Nucleus accumbens (tissue), 56 donors: ENCODE measurements around the gene ADAMTSL2.

Experiments
- DNase-seq, 56 donors: peaks; one replicate each; lab custom pipeline; 2025; lab: John Stamatoyannopoulos, UW

The ADAMTSL2 gene

GRCh38 chr9:133570691-133571080 is 36.2 kb downstream of the ADAMTSL2 start:
- DNase-seq = no peak

GRCh38 chr9:133571391-133571890 is 36.9 kb downstream of the ADAMTSL2 start:
- no peak for DNase-seq

- DNase-seq = no peak
Measured at GRCh38 chr9:133571896-133572595, 37.5 kb downstream of the ADAMTSL2 start.

GRCh38 chr9:133572821-133573361 is 38.4 kb downstream of the ADAMTSL2 start:
- peak in 54 of 56 donors; percentile 41 to 89 (median 76) for DNase-seq

GRCh38 chr9:133573791-133574515 is 39.4 kb downstream of the ADAMTSL2 start:
- DNase-seq = no peak

DNA sequence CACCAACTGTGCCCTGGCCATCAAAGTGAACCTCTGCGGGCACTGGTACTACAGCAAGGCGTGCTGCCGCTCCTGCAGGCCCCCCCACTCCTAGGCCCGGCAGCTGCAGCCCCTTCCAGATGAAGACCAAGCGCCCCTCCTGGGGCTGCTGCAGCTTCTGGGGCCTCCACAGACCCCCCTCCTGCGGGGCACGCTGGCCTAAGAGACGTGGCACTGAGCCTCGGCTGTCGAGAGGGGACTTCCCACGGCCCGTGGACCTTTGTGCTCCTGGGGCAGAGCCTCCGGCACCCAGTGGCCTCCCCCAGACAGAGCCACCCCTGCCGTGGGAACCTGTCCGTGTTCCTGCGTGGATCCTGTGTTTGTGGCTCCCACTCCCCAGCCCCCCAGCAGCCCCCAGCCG is 40.3 kb downstream of the ADAMTSL2 start:
- no peak for DNase-seq

DNA sequence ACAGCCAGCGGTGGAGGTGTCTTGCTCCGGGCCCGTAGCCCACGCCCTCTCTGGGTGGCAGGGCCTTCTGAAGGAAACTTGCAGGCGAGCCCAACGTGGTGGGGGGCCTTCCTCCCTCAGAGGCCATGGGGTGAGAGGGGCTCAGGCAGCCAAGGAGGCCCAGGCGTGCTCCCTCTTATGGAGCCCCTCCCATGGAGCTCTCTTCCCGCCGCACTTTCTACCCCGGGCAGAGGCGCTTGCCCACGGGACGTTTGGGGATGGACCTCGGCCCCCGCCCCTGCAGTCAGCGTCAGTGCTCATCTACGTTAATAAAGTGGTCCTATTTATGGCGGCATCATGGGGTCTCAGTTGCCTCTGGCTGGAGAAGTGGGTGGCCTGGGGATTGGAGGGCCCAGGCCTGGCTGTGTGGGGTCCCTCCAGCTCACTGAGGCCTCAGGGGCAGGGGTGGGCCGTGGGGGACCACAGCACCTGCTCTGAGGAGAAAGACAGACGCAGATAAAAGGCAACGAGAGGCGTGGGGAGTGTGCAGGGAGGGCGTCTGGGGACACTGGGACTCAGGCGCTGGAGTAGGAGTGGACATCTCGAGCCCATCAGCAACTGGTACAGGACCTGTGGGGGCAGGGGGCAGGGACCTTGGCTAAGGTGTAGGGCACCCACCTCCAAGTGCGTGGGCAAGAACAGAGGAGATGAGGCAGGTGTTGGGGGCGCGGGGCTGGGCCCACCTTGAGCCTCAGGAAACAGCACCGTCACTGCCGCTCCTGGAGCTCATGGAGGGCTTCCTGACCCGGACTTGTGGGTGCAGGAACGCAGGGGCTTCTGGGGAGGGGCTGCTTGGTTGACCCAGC is 40.9 kb downstream of the ADAMTSL2 start:
- no peak for DNase-seq

GRCh38 chr9:133576031-133576874 is 41.7 kb downstream of the ADAMTSL2 start:
- no peak for DNase-seq

DNA sequence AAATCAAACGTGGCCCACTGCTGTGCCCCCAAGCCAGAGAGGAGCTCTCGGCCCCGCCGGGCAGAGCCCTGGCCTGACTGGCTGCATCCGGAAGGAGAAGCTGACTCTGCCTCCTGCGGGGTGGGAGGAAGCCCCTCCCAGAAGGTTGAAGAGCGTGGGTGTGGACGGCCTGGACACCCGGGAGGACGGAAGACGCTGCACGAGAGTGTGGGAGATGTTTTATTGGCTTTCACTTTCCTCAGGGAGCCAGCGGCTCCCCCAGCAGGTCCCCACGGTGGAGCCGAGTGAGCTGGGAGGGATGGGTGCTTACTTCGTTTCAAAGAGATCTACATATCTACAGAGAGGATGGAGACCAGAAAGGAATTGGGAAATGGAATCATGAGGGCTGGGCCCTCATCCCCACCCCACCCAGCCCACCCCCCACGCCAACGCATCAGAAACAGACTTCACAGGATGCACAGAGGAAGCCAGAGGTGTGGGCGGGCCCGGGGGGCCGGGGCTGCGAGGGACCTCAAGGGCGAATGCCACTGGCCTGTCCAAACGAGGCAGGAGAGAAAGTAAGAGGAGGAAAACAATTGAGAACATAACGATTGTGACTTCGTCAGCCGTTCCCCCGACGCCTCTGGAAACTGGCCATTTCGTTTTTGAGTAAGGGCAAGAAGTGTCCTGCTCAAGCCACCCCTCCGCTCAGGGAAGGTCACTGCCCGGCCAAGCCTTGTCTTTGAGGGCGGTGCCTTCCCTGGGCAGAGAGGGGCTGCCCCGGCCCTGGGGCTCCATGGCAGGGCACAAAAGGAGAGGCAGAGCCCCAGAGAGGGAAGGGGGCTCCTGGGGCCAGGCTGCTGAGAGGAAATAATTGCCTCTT is 42.6 kb downstream of the ADAMTSL2 start:
- DNase-seq = no peak

GRCh38 chr9:133577737-133578112 is 43.2 kb downstream of the ADAMTSL2 start:
- DNase-seq = no peak

- no peak for DNase-seq
Measured at GRCh38 chr9:133578524-133579441, 44.3 kb downstream of the ADAMTSL2 start.

DNA sequence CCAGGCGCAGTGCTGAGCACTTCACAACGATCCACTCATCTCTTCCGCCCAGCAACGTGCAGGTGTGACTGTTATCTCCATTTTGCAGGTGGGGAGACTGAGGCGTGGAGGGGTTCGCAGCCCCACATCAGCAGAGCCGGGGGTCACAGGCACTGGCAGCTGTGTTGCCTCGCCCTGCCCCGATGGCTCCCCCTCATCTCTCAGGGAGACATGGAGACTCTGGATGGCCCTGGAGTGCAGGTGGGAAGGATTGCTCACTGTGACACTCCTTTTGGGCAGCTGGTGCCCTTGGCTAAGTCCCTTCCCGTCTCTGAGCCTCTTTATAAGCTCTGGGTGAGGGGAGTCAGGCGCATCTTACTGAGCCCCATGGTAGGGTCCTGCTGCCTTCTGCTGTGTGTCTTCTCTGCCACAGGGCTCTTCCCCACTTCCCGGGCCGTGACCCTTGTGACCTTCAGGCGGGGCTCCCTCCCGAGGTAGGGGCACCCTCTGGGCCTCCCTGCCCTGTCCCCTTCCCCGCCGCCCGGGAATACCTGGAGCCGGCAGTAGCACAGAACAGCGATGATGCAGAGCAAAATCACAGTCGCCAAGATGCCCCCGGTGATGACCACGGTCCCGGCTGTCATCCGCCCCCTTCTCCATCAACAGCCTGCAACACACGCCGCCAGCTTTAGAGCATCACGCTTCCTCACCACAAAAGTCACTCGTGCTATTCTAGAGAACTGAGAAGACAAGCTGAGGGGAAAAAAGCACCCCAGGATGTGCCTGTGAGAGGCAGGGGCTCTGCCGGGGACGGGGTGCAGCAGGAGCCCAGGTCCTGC is 45.3 kb downstream of the ADAMTSL2 start:
- DNase-seq = no peak

DNA sequence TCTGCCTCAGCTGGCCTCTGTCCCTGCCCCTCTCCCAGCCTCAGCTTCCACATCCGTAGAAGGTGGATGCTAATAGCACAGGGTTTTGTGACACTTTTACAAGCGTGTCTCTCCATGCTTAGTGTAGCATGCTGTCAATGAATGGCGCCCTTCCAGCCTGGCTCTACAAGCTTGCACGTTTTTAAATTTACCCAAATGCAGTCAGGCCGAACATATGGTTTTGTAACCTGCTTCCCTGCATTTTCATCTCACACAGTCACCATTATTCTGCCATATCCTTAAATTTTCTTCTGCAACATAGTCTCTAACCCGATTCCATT is 45.9 kb downstream of the ADAMTSL2 start:
- DNase-seq = no peak

- no peak for DNase-seq
Measured at GRCh38 chr9:133581011-133581410, 46.5 kb downstream of the ADAMTSL2 start.

GRCh38 chr9:133581513-133582343 is 47.2 kb downstream of the ADAMTSL2 start:
- DNase-seq = peak in 1 of 56 donors; percentile 15

DNA sequence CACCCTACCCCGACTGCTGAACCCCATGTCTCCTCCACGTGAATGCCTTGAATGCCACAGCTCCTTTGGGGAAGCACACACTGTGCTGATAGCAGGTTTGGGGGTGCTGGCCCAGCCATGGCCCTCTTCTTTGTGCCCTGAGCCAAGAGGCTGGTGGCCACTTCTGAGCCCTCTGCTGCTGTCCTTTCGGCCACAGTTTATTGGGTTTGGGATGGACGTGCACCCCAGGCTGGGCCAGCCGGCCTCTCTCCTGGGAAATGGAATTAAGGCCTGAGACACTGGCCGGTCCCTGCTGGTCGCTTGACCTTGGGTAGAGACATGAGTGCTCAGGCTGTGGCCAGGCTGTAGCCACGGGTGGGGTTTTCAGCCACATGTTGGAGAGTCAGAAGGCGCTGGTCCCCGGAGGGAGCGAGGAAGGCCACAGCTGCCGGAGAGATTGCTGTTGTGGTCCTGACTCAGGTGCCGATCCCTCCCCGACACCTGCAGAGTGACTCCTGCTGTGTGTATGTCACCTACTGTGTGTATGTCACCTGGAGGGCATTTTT is 48.1 kb downstream of the ADAMTSL2 start:
- no peak for DNase-seq
